22Rv1 (cell line): ENCODE data around the gene ARSG.

Source experiments
- ZFX ChIP-seq: fragments of 450-650 bp; IDR thresholded peaks from 2 replicates; pipeline ENCODE4 v1.6.1; 2017; ENCODE audit warnings: antibody characterized with exemption, borderline replicate concordance
- TF ChIP-seq, protein P1 (sequence below): fragments of 450-650 bp; IDR thresholded peaks from 2 replicates; pipeline ENCODE4 v1.5.1; 2017; ENCODE audit warnings: mild to moderate bottlenecking

DNA sequence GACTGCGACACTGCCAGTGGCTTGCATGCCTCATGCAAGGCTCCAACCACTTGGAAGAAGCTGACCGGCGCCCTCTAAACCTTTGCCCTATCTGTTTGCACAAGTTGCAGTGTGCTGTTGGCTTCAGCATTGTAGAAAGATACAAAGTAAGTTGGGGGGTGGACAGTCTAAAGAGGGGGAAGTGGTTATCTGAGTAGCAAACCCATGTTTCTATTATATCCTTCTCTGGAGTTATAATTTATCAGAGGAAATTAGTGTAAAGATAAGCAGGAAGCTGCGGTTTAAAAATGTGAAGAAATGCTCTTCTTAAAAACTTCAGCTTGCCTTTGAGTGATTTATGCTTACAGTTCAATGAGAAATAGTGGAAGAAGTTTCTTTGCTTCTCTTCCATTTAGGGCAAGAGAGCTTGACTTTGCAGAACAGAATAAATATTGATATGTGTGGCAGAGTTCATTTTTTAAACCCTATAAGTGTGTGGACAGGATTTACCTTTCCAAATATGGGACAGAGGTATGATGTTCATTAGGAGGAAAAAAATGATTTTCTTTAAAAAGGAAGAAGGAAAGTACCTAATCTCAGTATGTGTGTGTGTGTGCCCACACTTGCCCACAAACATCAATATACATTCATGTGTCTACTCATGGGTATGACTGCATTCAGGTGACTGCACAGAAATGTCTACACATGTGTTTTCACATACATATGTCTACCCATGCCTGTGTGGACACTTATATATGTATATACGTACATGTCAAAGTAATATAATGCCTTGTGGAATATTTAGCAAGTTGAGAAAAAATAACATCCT is 35.4 kb upstream of the ARSG start:
- TF ChIP-seq, protein P1, sequence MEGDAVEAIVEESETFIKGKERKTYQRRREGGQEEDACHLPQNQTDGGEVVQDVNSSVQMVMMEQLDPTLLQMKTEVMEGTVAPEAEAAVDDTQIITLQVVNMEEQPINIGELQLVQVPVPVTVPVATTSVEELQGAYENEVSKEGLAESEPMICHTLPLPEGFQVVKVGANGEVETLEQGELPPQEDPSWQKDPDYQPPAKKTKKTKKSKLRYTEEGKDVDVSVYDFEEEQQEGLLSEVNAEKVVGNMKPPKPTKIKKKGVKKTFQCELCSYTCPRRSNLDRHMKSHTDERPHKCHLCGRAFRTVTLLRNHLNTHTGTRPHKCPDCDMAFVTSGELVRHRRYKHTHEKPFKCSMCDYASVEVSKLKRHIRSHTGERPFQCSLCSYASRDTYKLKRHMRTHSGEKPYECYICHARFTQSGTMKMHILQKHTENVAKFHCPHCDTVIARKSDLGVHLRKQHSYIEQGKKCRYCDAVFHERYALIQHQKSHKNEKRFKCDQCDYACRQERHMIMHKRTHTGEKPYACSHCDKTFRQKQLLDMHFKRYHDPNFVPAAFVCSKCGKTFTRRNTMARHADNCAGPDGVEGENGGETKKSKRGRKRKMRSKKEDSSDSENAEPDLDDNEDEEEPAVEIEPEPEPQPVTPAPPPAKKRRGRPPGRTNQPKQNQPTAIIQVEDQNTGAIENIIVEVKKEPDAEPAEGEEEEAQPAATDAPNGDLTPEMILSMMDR: no peak
- no peak for TF ChIP-seq ZFX
